Measurements from ENCODE around the gene TSPAN15. TPM values are rescaled to one million over a fixed set of nuclear protein-coding genes. Genes with fewer than 3 reads are reported as not detected.

TSPAN15 gene
- polyA plus RNA-seq, 10 donors: 49.7 to 80.0 (median 66.2) TPM

- no peak for DNase-seq
Observed at GRCh38 chr10:69414036-69415018, 36.9 kb upstream of the TSPAN15 start.

- DNase-seq: no peak
Observed at GRCh38 chr10:69415049-69415448, 36.2 kb upstream of the TSPAN15 start.

- no peak for DNase-seq
Observed at GRCh38 chr10:69415951-69416350, 35.3 kb upstream of the TSPAN15 start.

GRCh38 chr10:69416695-69417094 lies 34.6 kb upstream of the TSPAN15 start, which contains the start of gene TACR2:
TSS of gene TACR2 (minus strand) at chr10:69416918. CDS start at chr10:69416323, 595 bp downstream.
- DNase-seq: no peak

DNA sequence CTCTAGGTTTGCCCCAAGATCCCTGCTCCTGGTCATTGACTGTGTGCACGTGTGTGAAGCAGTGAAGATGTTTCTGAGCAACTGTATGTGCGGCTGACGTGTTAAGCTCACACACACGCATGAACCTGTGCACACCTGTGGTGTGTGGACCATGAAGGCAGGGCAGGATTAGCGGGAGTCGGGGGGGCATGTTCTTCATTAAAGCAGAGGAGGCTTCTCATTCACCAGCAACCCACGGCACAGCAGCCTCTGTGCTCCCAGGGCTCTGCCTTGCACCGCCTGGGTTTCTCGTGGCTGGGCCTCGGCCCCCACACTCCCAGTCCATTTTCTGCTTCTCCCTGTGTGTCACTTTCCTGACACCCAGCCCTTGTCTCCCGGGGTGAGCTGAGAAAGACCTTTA lies 33.7 kb upstream of the TSPAN15 start:
- no peak for DNase-seq

GRCh38 chr10:69418052-69418752 lies 33.1 kb upstream of the TSPAN15 start:
- no peak for DNase-seq

GRCh38 chr10:69419096-69419743 lies 32.0 kb upstream of the TSPAN15 start:
- DNase-seq: no peak

DNA sequence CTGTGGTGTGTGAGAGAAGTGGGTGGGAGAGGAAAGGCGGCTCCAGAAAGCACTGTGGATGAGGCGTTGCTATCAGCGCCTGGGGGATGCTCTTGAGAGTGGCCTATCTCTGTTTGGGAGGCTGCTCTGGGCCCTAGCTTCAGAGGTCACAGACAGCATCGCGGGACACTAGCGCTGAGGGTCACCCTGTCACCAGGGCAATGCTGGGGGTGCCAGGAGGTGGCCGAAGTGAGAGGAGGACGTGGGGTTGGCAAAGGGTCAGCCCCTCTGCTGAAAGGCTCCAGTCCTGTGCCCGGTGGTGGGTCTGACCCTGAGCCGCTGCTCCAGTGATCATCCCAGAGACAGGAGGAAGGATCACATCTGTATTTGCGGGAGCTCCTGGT lies 31.5 kb upstream of the TSPAN15 start:
- DNase-seq: no peak

GRCh38 chr10:69421611-69422308 lies 29.5 kb upstream of the TSPAN15 start:
- no peak for DNase-seq

- no peak for DNase-seq
Observed at GRCh38 chr10:69422676-69423075, 28.6 kb upstream of the TSPAN15 start.

GRCh38 chr10:69425041-69425440 lies 26.2 kb upstream of the TSPAN15 start:
- DNase-seq: no peak

- no peak for DNase-seq
Observed at GRCh38 chr10:69425511-69426298, 25.6 kb upstream of the TSPAN15 start.

DNA sequence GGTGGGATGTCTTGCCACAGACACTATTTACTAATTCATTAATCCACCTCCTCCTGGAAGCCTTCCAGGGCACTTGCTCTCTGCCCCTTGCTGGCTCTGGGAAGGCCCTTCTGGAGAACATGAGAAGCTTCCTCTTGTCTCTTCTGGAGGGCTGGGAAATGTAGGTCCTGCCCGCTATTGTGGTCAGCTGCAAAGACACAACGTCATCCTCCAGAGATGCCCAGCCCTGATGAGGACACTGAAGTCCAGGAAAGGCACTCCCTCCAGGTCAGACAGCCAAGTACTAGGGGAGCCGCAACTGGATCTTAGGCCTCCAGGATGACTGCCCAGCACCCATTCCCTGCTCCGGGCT lies 24.9 kb upstream of the TSPAN15 start:
- DNase-seq: no peak

- no peak for DNase-seq
Observed at GRCh38 chr10:69428165-69428564, 23.1 kb upstream of the TSPAN15 start.

DNA sequence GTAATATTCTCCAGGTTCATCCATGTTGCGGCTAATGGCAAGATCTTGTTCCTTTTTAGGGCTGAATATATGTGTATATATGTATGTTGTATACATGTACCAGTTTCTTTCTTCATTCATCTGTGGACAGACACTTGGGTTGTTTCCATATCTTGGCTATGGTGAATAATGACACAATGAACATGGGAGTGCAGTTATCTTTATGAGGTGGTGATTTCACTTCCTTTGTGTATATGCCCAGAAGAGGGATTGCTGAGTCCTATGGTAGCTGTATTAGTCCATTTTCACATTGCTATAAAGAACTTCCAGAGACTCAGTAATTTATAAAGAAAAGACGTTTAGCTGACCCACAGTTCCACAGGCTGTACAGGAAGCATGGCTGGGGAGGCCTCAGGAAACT lies 17.1 kb upstream of the TSPAN15 start:
- DNase-seq: no peak

DNA sequence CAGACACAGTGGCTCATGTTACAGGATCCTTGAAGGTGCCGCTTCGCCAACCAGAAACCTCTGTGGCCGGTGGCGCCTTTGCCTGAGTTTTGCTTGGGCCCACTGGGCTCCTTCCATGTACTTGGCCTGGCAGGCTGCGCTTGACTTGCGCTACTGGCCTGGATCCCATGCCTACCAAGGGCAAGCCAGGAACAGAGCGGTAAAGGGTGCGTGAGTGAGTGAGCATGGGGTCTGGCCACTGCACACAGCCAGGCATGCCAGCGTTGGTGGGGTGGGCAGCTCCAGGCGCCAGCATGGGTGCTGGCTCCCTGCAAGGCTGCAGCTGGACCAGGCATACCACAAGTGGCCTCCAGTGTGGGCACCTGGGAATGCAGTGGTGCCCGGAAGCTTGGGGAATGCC lies 16.3 kb upstream of the TSPAN15 start:
- no peak for DNase-seq

GRCh38 chr10:69435966-69436520 lies 15.2 kb upstream of the TSPAN15 start:
- peak in 2 of 3 donors; percentile 26 to 65 for DNase-seq

DNA sequence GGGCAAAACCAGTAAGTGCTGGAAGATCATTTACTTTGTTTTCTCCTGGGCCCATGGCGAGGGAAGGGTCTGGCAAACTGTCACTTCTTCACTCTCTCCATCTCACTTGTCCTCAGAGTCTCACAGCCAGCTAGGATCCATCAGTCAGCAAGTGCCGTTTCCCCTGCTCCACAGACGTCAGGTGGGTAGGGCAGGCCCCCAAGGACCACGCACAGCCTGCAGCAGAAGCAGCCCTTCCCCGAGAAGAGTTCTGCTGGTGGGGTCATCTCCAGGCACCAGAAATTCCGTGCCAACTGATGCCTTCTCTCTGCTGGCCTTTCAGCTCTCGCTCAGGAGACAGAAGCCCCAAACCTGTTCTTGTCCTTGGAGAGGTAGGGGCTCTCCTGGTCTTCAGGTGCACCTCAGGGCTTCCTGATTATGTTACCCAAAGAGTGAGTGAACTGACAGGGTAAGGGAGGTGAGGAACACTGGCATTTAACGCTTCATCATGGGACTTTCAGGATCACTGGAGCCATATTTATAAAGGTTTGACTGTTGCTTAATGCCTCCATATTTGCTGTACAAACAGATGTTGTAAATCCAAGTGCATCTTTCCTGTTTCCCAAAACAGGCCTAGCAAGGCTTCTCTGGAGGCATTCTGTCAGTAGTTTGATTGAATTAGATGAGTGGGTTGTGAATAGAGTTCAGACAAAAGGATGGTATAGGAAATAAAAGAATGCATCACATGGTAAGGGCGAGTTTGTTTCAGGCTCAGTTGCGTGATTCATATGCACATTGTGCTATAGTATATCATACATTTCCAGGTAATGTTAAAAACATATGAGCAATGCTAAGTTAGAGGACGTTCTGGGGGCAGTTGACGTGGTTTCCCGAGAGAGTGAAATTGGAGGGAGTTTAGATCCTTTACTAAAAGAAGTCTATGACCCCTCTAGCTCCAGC lies 13.7 kb upstream of the TSPAN15 start:
- no peak for DNase-seq
